Trophoblast cell (in vitro differentiated cells and primary cell): ENCODE data around the gene RBM28.

Experiments used
- DNase-seq, 2 donors: peaks; one replicate each; pipeline ENCODE4 v3.0.0-alpha.2; 2016
- H2AFZ ChIP-seq: 2 replicates; pipeline ENCODE4 v1.6.1; 2013; ENCODE audit warnings: low read length, moderate library complexity, mild to moderate bottlenecking; ENCODE audit not compliant: insufficient read depth, poor library complexity
- H2AK5ac ChIP-seq: 2 replicates; pipeline ENCODE4 v1.6.1; 2013; ENCODE audit warnings: mild to moderate bottlenecking, low read length
- H2BK120ac ChIP-seq: 2 replicates; pipeline ENCODE4 v1.6.1; 2013; ENCODE audit warnings: low read length, mild to moderate bottlenecking, moderate library complexity; ENCODE audit not compliant: insufficient read depth, poor library complexity
- H2BK12ac ChIP-seq: 2 replicates; pipeline ENCODE4 v1.6.1; 2013; ENCODE audit warnings: mild to moderate bottlenecking, low read length, moderate library complexity
- H2BK5ac ChIP-seq: 2 replicates; pipeline ENCODE4 v1.6.1; 2013; ENCODE audit warnings: low read length, low read depth, moderate library complexity, mild to moderate bottlenecking; ENCODE audit not compliant: poor library complexity
- H3K14ac ChIP-seq: 2 replicates; pipeline ENCODE4 v1.6.1; 2013; ENCODE audit warnings: mild to moderate bottlenecking, low read length
- H3K18ac ChIP-seq: 2 replicates; pipeline ENCODE4 v1.6.1; 2013; ENCODE audit warnings: mild to moderate bottlenecking, low read length
- H3K23ac ChIP-seq: 2 replicates; pipeline ENCODE4 v1.6.1; 2013; ENCODE audit warnings: low read length
- H3K27ac ChIP-seq: 2 replicates; pipeline ENCODE4 v1.5.1; 2013; ENCODE audit warnings: low read depth, mild to moderate bottlenecking, inconsistent platforms, low read length, moderate library complexity
- H3K27me3 ChIP-seq: 2 replicates; pipeline ENCODE4 v1.6.1; 2013; ENCODE audit warnings: inconsistent platforms, mild to moderate bottlenecking, low read length, moderate library complexity; ENCODE audit not compliant: insufficient read depth
- H3K36me3 ChIP-seq, 2 experiments: 1 replicate in 1 of 2; 2 replicates in 1 of 2; pipeline ENCODE4 v1.6.1; 2013; ENCODE audit warnings: low read length in 2 of 2, mild to moderate bottlenecking in 2 of 2, moderate library complexity in 1 of 2; ENCODE audit not compliant: insufficient read depth in 2 of 2, control insufficient read depth in 1 of 2
- H3K4ac ChIP-seq: 2 replicates; pipeline ENCODE4 v1.6.1; 2013; ENCODE audit warnings: low read depth, mild to moderate bottlenecking, low read length, moderate library complexity
- H3K4me1 ChIP-seq, 2 experiments: 1 replicate in 1 of 2; 2 replicates in 1 of 2; pipeline ENCODE4 v1.6.1; 2013; ENCODE audit warnings: low read length in 2 of 2, mild to moderate bottlenecking in 2 of 2, moderate library complexity in 1 of 2; ENCODE audit not compliant: insufficient read depth in 2 of 2, control insufficient read depth in 1 of 2
- H3K4me2 ChIP-seq: 2 replicates; pipeline ENCODE4 v1.6.1; 2013; ENCODE audit warnings: inconsistent platforms, mild to moderate bottlenecking, low read length, moderate library complexity
- H3K4me3 ChIP-seq: 2 replicates; pipeline ENCODE4 v1.5.1; 2013; ENCODE audit warnings: mild to moderate bottlenecking, low read depth, low read length, inconsistent platforms
- H3K79me1 ChIP-seq: one replicate; pipeline ENCODE4 v1.6.1; 2013; ENCODE audit warnings: low read length
- H3K79me2 ChIP-seq: 2 replicates; pipeline ENCODE4 v1.6.1; 2013; ENCODE audit warnings: low read length, mild to moderate bottlenecking; ENCODE audit not compliant: control insufficient read depth, insufficient read depth, poor library complexity
- H3K9ac ChIP-seq: 2 replicates; pipeline ENCODE4 v1.6.1; 2013; ENCODE audit warnings: mild to moderate bottlenecking, low read length
- H3K9me3 ChIP-seq: 2 replicates; pipeline ENCODE4 v1.6.1; 2013; ENCODE audit warnings: low read depth, mild to moderate bottlenecking, control low read depth, inconsistent platforms, low read length; ENCODE audit not compliant: insufficient read depth
- H4K12ac ChIP-seq: 2 replicates; pipeline ENCODE4 v1.6.1; 2013; ENCODE audit warnings: low read depth, mild to moderate bottlenecking, low read length, moderate library complexity
- H4K8ac ChIP-seq: 2 replicates; pipeline ENCODE4 v1.6.1; 2013; ENCODE audit warnings: low read depth, mild to moderate bottlenecking, low read length, moderate library complexity
- H4K91ac ChIP-seq: one replicate; pipeline ENCODE4 v1.6.1; 2013; ENCODE audit warnings: low read depth, mild to moderate bottlenecking, low read length, moderate library complexity
- WGBS: extraction: QIAGEN DNeasy Blood & Tissue Kit; methylation state at CpG from one replicate; pipeline ENCODE4 v1.1.7; 2013; ENCODE audit warnings: missing lambda C conversion rate; ENCODE audit not compliant: insufficient read length, insufficient coverage; ENCODE audit errors: extremely low coverage; 5-methylcytosine and 5-hydroxymethylcytosine counted together

RBM28 gene

DNA sequence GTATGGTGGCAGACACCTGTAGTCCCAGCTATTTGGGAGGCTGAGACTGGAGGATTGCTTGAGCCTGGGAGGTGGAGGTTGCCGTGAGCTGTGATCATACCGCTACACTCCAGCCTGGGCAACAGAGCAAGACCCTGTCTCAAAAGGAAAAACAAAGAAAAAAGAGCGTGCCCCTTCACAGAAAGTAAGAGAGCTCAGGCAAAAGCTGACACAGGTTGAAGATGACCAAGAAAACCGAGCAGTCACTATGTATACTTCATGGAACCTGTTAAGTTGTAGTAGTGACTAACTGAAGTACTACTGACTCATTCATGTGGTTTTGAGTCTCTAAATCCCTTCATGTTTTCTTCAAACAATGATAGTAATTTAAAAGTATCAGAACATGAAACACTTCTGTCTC, 19.0 kb upstream of the RBM28 start:
- H3K18ac ChIP-seq, result no peak overlapping the region
- no peak overlapping the region for H3K4me2 ChIP-seq
- DNase-seq, result no peak
- no peak overlapping the region for H3K14ac ChIP-seq
- H3K9me3 ChIP-seq, result no peaks in the 10 kb centered on the region
- no CpG with 5 or more reads among the region's 4 CpGs for WGBS
- H2AFZ ChIP-seq, result no peak overlapping the region
- no peak overlapping the region for H3K23ac ChIP-seq
- no peaks in the 10 kb centered on the region for H3K27me3 ChIP-seq
- peaks cover 18% of the 10 kb centered on the region for H3K79me2 ChIP-seq
- H2BK12ac ChIP-seq, result no peak overlapping the region
- no peak overlapping the region for H4K12ac ChIP-seq
- no peak overlapping the region for H3K9ac ChIP-seq
- H3K27ac ChIP-seq, result no peak overlapping the region
- no peak overlapping the region for H2BK5ac ChIP-seq
- H2BK120ac ChIP-seq, result no peak overlapping the region
- no peak overlapping the region for H2AK5ac ChIP-seq
- no peak overlapping the region for H3K4ac ChIP-seq
- no peak overlapping the region for H4K91ac ChIP-seq
- peaks cover 41% of the 10 kb centered on the region for H3K79me1 ChIP-seq
- no peak overlapping the region for H3K4me3 ChIP-seq
- peaks cover 6% of the 10 kb centered on the region in 2 experiments for H3K36me3 ChIP-seq
- no peak overlapping the region for H4K8ac ChIP-seq
- peaks cover 25 to 34% of the 10 kb centered on the region in 2 experiments for H3K4me1 ChIP-seq

DNA sequence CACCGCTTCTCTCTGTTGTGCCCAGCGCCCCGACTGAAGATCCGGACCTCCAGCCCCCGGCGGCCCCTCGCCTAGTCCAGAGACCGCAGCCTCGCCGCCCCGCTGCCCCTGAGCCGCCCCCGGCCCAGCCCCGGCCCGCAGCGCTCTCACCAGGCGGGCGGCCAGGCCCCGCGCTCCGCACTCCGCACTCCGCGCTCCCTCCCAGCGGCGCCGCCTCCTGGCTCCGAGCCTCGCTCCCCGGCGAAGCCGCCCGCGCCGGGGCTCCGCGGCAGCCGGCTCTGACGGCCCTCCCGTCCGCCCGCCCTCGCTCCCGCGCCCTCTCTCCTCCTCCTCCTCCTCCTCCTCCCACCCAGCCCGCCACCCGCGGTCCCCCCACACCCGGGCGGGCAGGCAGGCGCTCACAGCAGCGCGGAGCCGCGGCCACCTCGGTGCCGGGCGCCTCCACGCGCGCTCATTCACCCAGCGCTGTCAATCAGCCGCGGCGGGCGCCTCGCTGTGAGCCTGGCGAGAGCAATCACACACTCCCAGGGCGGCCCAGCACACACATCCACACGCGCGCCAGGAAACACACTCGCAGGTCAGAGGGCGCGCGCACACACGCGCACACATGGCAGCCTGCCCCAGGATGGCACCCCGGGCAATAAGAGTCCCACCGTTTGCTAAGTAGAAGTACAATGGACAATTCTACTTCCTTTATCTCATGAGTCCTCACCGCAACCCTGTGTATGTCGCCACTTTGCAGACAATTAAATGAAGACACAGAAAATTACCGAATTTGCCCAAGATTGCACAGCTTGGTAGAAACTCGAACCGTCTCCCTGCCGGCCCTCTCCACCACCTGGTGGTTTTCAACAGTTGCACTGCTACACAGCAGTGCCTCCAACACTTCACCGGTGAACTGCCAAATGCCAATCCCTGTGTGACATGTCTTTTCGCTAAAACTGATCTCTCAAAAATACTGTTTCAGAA, 18.0 kb upstream of the RBM28 start, which contains the start of gene PRRT4:
Gene PRRT4 (minus strand): TSS at position 280 of the 969 bp plus-strand sequence.
- Histone ChIP-seq H2AK5ac (peak within 1 kb of the TSS; percentile 11), H3K27ac (peak within 1 kb of the TSS; percentile 93), H2AFZ (peak within 1 kb of the TSS; percentile 9), H3K4me1 (peaks cover 31 to 40% of the 10 kb centered on the region in 2 experiments), H3K14ac (peak within 1 kb of the TSS; percentile 90), H3K9me3 (no peaks in the 10 kb centered on the region), H4K12ac (peak within 1 kb of the TSS; percentile 32), H3K4ac (peak within 1 kb of the TSS; percentile 24), H3K79me2 (peaks cover 18% of the 10 kb centered on the region), H4K8ac (peak within 1 kb of the TSS; percentile 40), H3K9ac (peak within 1 kb of the TSS; percentile 57), H3K4me2 (peak within 1 kb of the TSS; percentile 80), H3K18ac (peak within 1 kb of the TSS; percentile 62), H2BK120ac (peak within 1 kb of the TSS; percentile 16), H2BK5ac (peak within 1 kb of the TSS; percentile 60), H3K23ac (no peak within 1 kb of the TSS), H4K91ac (peak within 1 kb of the TSS; percentile 77), H2BK12ac (peak within 1 kb of the TSS; percentile 21), H3K27me3 (no peaks in the 10 kb centered on the region), H3K79me1 (peaks cover 45% of the 10 kb centered on the region), H3K4me3 (peak within 1 kb of the TSS; percentile 94), H3K36me3 (peaks cover 6% of the 10 kb centered on the region in 2 experiments)
- peak in 1 of 2 donors; percentile 50 for DNase-seq
- no CpG with 5 or more reads among the region's 88 CpGs for WGBS

DNA sequence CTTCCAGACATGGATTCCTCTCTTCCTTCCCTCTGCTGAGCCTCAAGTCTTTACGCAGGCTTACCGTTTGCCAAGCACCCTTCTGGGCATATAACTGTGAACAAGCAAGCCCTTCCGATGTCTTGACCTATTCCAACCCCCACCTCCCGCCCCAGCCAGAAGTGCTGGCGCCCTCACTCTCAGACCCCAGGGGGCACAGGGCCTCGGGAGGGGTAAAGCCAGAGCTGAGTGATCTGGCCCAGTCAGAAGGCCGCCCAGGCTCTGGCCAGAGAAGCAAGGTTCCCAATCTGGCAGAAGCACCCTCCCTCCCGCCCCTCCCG, 16.6 kb upstream of the RBM28 start:
- peak overlapping the region; percentile 83 for H3K14ac ChIP-seq
- peak overlapping the region; percentile 80 for H2BK5ac ChIP-seq
- no peak overlapping the region for H3K23ac ChIP-seq
- peaks cover 53% of the 10 kb centered on the region for H3K79me1 ChIP-seq
- peak overlapping the region; percentile 68 for H4K8ac ChIP-seq
- H3K4me3 ChIP-seq, result peak overlapping the region; percentile 27
- H3K27ac ChIP-seq, result peak overlapping the region; percentile 93
- H2BK12ac ChIP-seq, result peak overlapping the region; percentile 98
- peaks cover 6% of the 10 kb centered on the region in 2 experiments for H3K36me3 ChIP-seq
- H3K9ac ChIP-seq, result no peak overlapping the region
- H3K27me3 ChIP-seq, result no peaks in the 10 kb centered on the region
- no peak overlapping the region for H2AFZ ChIP-seq
- peak overlapping the region; percentile 64 for H3K4ac ChIP-seq
- peaks cover 39 to 47% of the 10 kb centered on the region in 2 experiments for H3K4me1 ChIP-seq
- H4K91ac ChIP-seq, result peak overlapping the region; percentile 84
- H3K79me2 ChIP-seq, result peaks cover 18% of the 10 kb centered on the region
- peak overlapping the region; percentile 43 for H2AK5ac ChIP-seq
- WGBS, result no CpG with 5 or more reads among the region's 9 CpGs
- H2BK120ac ChIP-seq, result peak overlapping the region; percentile 82
- DNase-seq, result no peak
- peak overlapping the region; percentile 80 for H3K4me2 ChIP-seq
- H3K9me3 ChIP-seq, result no peaks in the 10 kb centered on the region
- peak overlapping the region; percentile 78 for H3K18ac ChIP-seq
- H4K12ac ChIP-seq, result peak overlapping the region; percentile 6

DNA sequence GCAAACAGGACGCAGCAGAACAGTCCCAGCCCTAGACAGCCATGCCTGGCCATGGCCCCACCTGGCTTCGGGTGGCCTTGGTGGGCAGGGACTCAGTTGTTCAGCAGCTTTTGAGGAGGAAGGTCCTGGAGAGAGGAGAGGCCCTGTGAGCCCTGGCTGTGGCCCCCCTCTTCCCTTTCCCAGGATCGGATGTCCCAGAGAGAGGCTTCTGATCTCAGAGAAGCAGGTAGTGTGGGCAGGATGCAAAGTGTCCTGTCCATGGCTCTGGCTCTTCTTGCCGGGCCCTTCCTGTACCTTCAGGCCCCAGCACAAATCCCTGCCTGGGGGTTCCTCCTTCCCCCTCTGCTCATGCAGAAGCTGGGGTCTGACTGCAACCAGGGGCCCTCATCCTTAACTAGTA, 16.2 kb upstream of the RBM28 start:
- Histone ChIP-seq H3K4ac (peak overlapping the region; percentile 64), H3K4me3 (no peak overlapping the region), H2AK5ac (peak overlapping the region; percentile 43), H4K12ac (peak overlapping the region; percentile 6), H2AFZ (no peak overlapping the region), H3K14ac (peak overlapping the region; percentile 83), H4K8ac (peak overlapping the region; percentile 68), H2BK120ac (peak overlapping the region; percentile 82), H3K4me1 (peaks cover 39 to 47% of the 10 kb centered on the region in 2 experiments), H3K27ac (peak overlapping the region; percentile 93), H3K27me3 (no peaks in the 10 kb centered on the region), H3K79me1 (peaks cover 53% of the 10 kb centered on the region), H2BK12ac (peak overlapping the region; percentile 98), H3K9me3 (no peaks in the 10 kb centered on the region), H3K9ac (no peak overlapping the region), H3K18ac (peak overlapping the region; percentile 78), H3K36me3 (peaks cover 6% of the 10 kb centered on the region in 2 experiments), H3K23ac (no peak overlapping the region), H2BK5ac (peak overlapping the region; percentile 80), H3K4me2 (peak overlapping the region; percentile 80), H3K79me2 (peaks cover 18% of the 10 kb centered on the region), H4K91ac (peak overlapping the region; percentile 84)
- no peak for DNase-seq
- WGBS, result no CpG with 5 or more reads among the region's 4 CpGs
